GM21737 (cell line): Measurements from ENCODE around the gene MPP1.

Experiments
- ATAC-seq: cut with Tn5 transposase; IDR thresholded peaks from one replicate; pipeline ENCODE4 v1.9.1; 2021; ENCODE audit warnings: mild to moderate bottlenecking, moderate library complexity; ENCODE audit not compliant: unreplicated experiment

The MPP1 gene

DNA sequence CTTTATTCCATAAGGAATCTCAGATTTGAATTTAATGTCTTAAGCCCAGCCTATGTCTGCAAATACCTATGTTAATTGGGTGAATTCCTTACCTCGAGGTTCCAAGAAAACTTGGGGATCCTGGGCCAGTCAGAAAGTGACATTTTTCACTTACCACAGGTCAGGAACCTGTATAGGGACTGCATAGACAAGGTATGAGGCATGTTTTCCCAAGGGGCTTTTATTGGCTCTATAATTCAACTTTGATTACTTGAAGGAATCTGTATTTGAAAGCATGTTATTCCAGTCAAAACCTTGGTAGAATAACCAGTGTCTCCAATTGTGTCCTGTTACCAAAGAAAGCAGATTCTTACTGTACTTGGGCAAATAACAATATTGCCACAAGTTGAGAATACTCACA, 8.5 kb upstream of the MPP1 start:
- ATAC-seq: no peak

DNA sequence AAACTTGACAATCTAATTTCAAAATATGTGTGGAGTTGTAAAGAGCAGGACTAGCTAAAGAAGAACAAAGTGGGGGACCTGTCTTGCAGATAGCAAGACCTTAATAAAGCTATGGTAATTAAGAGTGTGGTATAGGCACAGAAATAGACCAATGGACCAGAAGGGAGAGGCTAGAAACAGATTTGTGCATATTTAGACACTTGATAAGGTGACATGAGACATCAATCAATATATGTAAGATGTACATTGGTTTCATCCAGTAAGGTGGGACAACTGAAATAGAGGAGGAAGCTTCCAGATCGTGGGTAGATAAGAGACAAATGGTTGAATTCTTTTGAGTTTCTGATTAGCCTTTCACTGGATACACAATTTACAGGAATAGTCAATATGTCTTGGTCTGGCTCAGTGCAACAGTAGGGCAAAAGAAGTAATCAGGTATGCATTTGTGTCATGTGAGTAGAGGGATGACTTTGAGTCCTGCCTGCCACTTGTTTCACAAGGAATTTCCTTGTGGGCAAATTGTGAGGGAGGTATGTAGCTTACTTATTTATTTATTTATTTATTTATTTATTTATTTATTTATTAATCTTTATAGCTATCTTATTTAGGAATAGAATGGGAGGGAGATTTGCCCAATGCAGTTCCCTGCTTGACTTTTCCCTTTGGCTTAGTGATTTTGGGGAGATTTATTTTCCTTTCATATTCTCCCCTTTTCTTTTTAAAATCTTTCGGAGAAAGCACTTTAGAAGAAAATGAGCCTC, 7.2 kb upstream of the MPP1 start:
- no peak for ATAC-seq

DNA sequence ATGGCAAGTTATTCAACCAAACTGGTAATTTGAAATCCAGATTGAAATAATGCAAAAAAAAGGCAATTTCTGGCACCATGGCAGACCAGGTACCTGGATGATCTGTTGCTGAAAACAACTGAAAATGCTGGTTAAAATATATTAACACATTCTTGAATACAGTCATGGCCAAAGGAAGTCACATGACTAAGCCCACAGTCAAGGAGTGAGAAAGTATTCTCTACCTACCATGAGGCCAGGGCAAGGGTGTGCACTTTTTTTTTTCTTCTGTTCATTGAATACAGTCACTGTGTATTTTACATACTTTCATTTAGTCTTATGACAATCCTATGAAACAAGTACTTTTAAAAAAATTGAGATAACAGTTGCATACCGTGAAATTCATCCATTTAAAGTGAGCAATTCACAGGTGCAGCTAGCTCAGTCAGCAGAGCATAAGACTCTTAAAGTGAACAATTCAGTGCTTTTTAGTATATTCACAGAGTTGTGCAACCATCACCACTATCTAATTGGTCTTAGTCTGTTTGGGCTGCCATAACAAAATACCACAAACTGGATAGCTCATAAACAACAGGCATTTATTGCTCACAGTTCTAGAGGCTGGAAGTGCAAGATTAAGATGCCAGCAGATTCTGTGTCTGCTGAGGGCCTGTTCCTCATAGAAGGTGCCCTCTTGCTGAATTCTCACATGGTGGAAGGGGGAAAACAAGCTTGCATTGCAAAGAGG, 4.8 kb upstream of the MPP1 start:
- ATAC-seq: no peak

- ATAC-seq: no peak
These were observed 1.7 kb upstream of the MPP1 start for GRCh38 chrX:154806837-154807501.

GRCh38 chrX:154805696-154806091, 409 bp upstream of the MPP1 start:
- no peak for ATAC-seq

GRCh38 chrX:154804261-154804956, 876 bp downstream of the MPP1 start:
- no peak for ATAC-seq

- no peak for ATAC-seq
These were observed 2.3 kb downstream of the MPP1 start for GRCh38 chrX:154802947-154803346.

- no peak for ATAC-seq
These were observed 4.6 kb downstream of the MPP1 start for GRCh38 chrX:154800478-154801210.

DNA sequence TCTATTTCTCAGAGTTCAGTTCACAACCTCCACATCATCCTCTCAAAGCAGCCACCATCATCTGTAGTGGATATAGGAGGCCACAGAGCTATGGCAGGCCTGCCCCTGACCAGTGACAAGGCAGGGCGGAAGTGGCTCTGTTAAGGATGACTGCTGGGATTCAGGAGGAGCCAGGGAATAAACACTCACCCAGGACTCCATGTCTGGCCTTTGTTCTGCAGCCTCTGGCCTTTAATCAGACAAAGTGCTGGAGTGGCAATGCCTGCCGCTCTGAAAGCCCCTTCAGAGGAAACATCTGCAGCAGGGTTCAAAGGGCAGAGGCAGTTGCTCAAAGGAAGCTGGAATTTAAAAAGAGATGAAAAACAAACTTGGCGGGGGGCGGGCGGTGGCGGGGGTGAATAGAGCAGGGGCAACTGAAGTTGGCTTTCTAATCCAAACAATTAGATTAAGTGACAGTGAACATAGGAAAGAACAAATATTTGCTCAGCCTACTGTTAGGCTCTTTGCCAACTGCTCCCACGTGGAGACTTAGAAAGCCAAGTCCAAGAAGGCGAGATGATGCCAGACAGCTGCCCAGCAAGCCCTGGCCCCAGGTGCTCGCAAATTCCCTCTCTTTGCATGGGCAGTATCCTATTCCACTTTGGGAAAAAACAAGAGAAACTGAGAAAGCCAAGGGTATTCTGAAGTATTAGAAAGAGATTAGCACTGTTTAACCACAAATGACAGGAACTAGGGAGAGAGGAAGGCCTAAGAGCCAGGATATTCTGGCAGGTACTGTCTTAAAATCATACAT, 5.5 kb downstream of the MPP1 start:
- no peak for ATAC-seq

DNA sequence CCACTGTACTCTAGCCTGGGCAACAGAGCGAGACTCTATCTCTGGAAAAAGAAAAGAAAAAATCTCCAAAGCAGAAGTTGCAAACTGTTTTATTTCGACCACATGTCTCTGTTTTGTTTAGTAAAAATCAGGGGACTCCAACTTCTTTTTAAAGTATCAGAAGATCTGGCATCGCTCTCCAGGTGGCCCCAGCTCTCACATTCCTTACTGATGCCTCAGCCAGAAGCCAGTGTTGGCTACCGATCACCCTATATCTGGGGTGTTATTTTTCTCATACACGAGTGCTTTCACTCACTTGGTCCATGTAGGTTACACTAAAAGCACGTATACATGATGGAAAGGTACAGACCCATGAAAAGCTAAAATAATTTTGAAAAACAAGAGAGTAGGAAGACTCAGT, 8.3 kb downstream of the MPP1 start:
- ATAC-seq: no peak

GRCh38 chrX:154795016-154795415, 10.3 kb downstream of the MPP1 start:
- ATAC-seq: no peak

DNA sequence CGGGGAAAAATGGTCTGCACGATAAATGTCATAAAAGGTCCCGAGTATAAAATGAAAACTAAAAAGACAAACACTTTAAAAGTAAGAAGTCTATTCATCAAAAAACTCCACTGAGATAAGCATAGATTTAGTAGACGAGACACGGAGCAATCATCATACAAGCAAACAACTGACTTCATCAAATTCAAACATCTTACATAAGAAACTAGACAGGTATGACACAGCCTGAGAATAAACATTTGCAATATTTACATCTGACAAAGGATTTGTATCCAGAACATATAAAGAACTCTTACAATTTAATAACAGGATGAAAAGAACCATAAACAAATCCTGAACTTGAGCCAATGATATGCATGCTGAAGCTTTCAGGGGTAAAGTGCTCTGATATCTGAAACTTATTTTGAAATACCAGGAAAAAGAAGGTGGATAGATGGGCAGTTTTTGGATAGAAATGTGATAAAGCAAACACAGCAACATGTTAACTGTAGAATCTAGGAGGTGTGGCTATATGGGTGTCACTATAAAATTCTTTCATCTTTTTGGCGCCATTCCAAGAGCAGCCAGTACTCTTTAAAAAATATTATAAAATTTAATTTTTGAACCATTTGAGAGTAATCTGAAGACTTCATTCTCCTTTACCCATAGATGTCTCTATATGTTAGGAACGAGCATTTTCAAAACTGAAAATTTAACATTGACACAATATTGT, 12.0 kb downstream of the MPP1 start:
- no peak for ATAC-seq

DNA sequence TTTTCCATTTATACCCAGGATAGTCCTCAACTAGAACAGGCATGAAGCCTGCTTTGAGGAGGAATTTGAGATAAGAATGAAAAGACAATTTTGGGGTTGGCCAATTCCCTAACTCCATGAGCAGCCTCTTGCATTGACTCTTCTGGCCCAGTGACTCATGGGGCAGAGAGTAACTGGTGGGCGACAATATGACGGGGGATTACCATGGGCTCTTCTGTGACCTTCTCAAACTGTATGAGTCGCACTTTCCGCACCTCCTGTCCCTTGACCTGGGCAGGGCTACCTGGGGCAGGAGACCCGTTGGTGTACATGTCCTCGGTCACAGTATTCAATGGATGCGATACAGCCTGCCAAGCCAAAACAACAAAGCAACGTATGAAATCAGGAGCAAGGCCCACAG, 13.3 kb downstream of the MPP1 start:
- no peak for ATAC-seq

DNA sequence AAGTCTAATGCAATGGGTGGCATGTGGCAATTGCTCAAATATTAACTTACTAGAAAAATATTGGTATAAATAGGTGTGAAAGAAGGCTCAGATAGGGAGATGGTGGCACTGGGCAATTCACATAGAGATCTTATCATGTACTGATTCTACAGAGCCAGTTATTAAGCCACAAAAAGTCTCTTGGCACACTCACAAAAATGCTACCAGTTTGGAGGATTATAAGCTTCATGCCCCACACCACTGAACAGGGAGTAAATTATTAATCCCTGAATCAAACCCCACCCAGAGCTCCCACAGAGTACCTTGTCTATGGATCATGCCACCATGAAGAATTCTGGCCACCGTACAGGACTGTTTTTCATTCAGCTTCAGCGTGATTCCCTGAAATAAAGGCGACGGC, 13.8 kb downstream of the MPP1 start:
- ATAC-seq: no peak

GRCh38 chrX:154785716-154786115, 19.6 kb downstream of the MPP1 start:
- no peak for ATAC-seq

GRCh38 chrX:154784149-154784995, 20.9 kb downstream of the MPP1 start:
- no peak for ATAC-seq

DNA sequence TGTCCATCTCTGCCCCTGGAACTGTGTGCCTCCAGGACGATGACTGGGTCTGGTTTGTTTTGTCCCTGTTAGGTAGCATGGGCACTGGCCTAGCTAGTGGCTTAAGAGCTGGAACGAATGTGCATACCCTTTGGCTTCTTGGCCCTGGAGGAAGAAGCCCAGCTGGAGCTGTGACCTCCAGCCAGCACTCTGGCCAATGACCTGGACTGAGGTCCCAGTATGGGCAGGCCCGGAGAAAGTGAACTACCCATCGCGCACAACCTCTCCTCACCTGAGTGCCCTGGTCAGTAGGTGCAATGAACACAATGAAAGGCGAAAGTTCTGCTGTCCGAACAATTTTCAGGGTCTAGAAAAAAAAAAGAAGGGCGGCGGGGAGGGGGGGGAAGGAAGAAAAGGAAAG, 24.3 kb downstream of the MPP1 start:
- no peak for ATAC-seq

DNA sequence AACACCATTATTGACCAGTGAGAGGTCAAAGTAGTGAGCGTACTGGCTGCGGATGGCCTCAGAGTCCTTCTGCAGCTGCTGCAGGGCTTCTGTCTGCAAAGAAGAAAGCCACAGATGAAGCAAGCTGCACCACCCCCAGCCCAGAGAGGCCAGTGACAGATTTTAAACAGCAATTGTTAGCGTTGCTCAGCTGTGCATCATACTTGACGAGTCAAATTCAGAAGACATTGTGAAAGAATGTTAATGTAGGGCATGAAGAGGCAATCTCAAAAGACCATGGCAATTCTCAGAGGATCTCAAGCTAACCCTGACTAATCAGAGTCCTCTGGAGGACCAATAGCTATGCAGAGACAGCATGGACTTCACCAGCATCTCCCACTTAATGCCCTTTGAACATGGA, 26.0 kb downstream of the MPP1 start:
- ATAC-seq: no peak
